HepG2 (cell line): ENCODE data around the gene LITAF. TPM values are rescaled to one million over a fixed set of nuclear protein-coding genes. Genes with fewer than 3 reads are reported as not detected.

ENCODE experiments used
- CCDC6 ChIP-seq: sonication (generic); formaldehyde crosslinking; IDR thresholded peaks from 2 replicates; pipeline ENCODE4 v1.8.1; 2022; ENCODE audit warnings: mild to moderate bottlenecking, missing genetic modification reagents, moderate library complexity
- ERF ChIP-seq: IDR thresholded peaks from 2 replicates; pipeline ENCODE4 v1.6.1; 2018; ENCODE audit warnings: missing biosample characterization, missing genetic modification reagents
- GZF1 ChIP-seq: sonication (generic); formaldehyde crosslinking; IDR thresholded peaks from 2 replicates; pipeline ENCODE4 v1.5.1; 2020; ENCODE audit warnings: mild to moderate bottlenecking, missing genetic modification reagents
- HNRNPUL1 ChIP-seq: fragments of 200-400 bp; formaldehyde crosslinking; IDR thresholded peaks from 2 replicates; pipeline ENCODE4 v1.6.1; 2017; ENCODE audit warnings: low read depth, mild to moderate bottlenecking, low read length, moderate library complexity
- JUND ChIP-seq: sonication (generic); formaldehyde crosslinking; IDR thresholded peaks from 2 replicates; pipeline ENCODE4 v1.8.0; 2022; ENCODE audit warnings: mild to moderate bottlenecking, missing genetic modification reagents
- NCOA2 ChIP-seq: sonication (generic); formaldehyde crosslinking; IDR thresholded peaks from 2 replicates; pipeline ENCODE4 v1.8.0; 2022; ENCODE audit warnings: inconsistent platforms
- NR2F1 ChIP-seq, 2 experiments: fragments of 450-650 bp in 1 of 2; formaldehyde crosslinking in 1 of 2; IDR thresholded peaks; 2 replicates each; pipeline versions ENCODE4 v1.5.0 to v1.6.1; 2016 to 2020; ENCODE audit warnings: mild to moderate bottlenecking in 1 of 2, missing compliant biosample characterization in 1 of 2, missing genetic modification reagents in 1 of 2, moderate library complexity in 1 of 2
- PHF20 ChIP-seq: sonication (generic); formaldehyde crosslinking; IDR thresholded peaks from 2 replicates; pipeline ENCODE4 v1.5.0; 2020; ENCODE audit warnings: mild to moderate bottlenecking, missing genetic modification reagents
- RCOR2 ChIP-seq: IDR thresholded peaks from 2 replicates; pipeline ENCODE4 v1.6.1; 2016; ENCODE audit warnings: missing biosample characterization, missing genetic modification reagents
- SNAPC4 ChIP-seq: sonication (generic); formaldehyde crosslinking; IDR thresholded peaks from 2 replicates; pipeline ENCODE4 v1.4.0; 2020; ENCODE audit warnings: mild to moderate bottlenecking, missing genetic modification reagents
- ZMYM4 ChIP-seq: sonication (generic); formaldehyde crosslinking; IDR thresholded peaks from 2 replicates; pipeline ENCODE4 v1.8.1; 2023; ENCODE audit warnings: mild to moderate bottlenecking, missing genetic modification reagents
- ZNF546 ChIP-seq: sonication (generic); formaldehyde crosslinking; conservative IDR thresholded peaks from 2 replicates; pipeline ENCODE4 v1.8.1; 2023; ENCODE audit warnings: mild to moderate bottlenecking, missing genetic modification reagents
- ZNF564 ChIP-seq: sonication (generic); formaldehyde crosslinking; IDR thresholded peaks from 2 replicates; pipeline ENCODE4 v1.8.1; 2023; ENCODE audit warnings: mild to moderate bottlenecking, missing genetic modification reagents
- ZNF569 ChIP-seq: sonication (generic); formaldehyde crosslinking; IDR thresholded peaks from 2 replicates; pipeline ENCODE4 v1.5.0; 2020; ENCODE audit warnings: mild to moderate bottlenecking, missing genetic modification reagents, moderate library complexity, borderline replicate concordance
- ZNF615 ChIP-seq: sonication (generic); formaldehyde crosslinking; IDR thresholded peaks from 2 replicates; pipeline ENCODE4 v1.5.0; 2020; ENCODE audit warnings: mild to moderate bottlenecking, missing genetic modification reagents, borderline replicate concordance
- ZNF709 ChIP-seq: sonication (generic); formaldehyde crosslinking; IDR thresholded peaks from 2 replicates; pipeline ENCODE4 v1.5.0; 2020; ENCODE audit warnings: mild to moderate bottlenecking, missing genetic modification reagents
- polyA plus RNA-seq, 8 experiments: library from polyadenylated mRNA; depleted of rRNA in 3 of 8; stranded (reverse) in 7 of 8; unstranded in 1 of 8; fragments of >200 nt; fragmentation: Illumina TruSeq in 4 of 8; extraction: Trizol in 4 of 8; gene quantifications; 2 replicates each; pipeline versions ENCODE4 v1.2.1 to v1.2.3, GENCODE V29; 2011 to 2016; ENCODE audit warnings: low read depth in 4 of 8, missing spikeins in 1 of 8, mixed read lengths in 1 of 8; ENCODE audit not compliant: insufficient read depth in 1 of 8
- total RNA-seq, 5 experiments: library from RNA; depleted of rRNA; stranded (reverse); fragments of >200 nt; fragmentation: Illumina TruSeq; extraction: Trizol; gene quantifications; 2 replicates each; pipeline ENCODE4 v1.2.3, GENCODE V29; 2016; ENCODE audit warnings: low read depth in 1 of 5
- TF ChIP-seq, protein P1 (sequence below): sonication (generic); formaldehyde crosslinking; IDR thresholded peaks from 2 replicates; pipeline ENCODE4 v1.4.0; 2020; ENCODE audit warnings: missing genetic modification reagents, borderline replicate concordance

Gene LITAF
- total and polyA plus RNA-seq, 2 of the 13 experiments (the other 11 are each of a cell fraction or from before 2014, with no cell fraction given) = 80.1 to 141 TPM

- TF ChIP-seq ZNF709 (CRISPR knock-in tag) = no peak
- TF ChIP-seq ZNF564 = 0 out of 2 replicates have a peak, but pooled peaks have one; percentile 61
- TF ChIP-seq ZNF569 = no peak
- no peak for TF ChIP-seq ZMYM4 (CRISPR knock-in tag)
- no peak for TF ChIP-seq RCOR2
- TF ChIP-seq ERF = no peak
- TF ChIP-seq NCOA2 (CRISPR knock-in tag) = no peak
- TF ChIP-seq PHF20 (CRISPR knock-in tag) = 0 out of 2 replicates have a peak, but pooled peaks have one; percentile 9
- TF ChIP-seq HNRNPUL1 = no peak
- 0 out of 2 replicates have a peak, but pooled peaks have one; percentile 22 for TF ChIP-seq CCDC6 (CRISPR knock-in tag)
- TF ChIP-seq NR2F1 (CRISPR knock-in tag; IDR thresholded peaks at IDR 0.05) = no peak
- no peak for TF ChIP-seq SNAPC4 (CRISPR knock-in tag)
- no peak for TF ChIP-seq GZF1 (CRISPR knock-in tag)
- TF ChIP-seq ZNF615 (CRISPR knock-in tag) = no peak
- 0 out of 2 replicates have a peak, but pooled peaks have one; percentile 22 for TF ChIP-seq ZNF546 (CRISPR knock-in tag)
- peak; percentile 22; the same call in 1 of the 2 replicates for TF ChIP-seq JUND (CRISPR knock-in tag)
- TF ChIP-seq, protein P1, sequence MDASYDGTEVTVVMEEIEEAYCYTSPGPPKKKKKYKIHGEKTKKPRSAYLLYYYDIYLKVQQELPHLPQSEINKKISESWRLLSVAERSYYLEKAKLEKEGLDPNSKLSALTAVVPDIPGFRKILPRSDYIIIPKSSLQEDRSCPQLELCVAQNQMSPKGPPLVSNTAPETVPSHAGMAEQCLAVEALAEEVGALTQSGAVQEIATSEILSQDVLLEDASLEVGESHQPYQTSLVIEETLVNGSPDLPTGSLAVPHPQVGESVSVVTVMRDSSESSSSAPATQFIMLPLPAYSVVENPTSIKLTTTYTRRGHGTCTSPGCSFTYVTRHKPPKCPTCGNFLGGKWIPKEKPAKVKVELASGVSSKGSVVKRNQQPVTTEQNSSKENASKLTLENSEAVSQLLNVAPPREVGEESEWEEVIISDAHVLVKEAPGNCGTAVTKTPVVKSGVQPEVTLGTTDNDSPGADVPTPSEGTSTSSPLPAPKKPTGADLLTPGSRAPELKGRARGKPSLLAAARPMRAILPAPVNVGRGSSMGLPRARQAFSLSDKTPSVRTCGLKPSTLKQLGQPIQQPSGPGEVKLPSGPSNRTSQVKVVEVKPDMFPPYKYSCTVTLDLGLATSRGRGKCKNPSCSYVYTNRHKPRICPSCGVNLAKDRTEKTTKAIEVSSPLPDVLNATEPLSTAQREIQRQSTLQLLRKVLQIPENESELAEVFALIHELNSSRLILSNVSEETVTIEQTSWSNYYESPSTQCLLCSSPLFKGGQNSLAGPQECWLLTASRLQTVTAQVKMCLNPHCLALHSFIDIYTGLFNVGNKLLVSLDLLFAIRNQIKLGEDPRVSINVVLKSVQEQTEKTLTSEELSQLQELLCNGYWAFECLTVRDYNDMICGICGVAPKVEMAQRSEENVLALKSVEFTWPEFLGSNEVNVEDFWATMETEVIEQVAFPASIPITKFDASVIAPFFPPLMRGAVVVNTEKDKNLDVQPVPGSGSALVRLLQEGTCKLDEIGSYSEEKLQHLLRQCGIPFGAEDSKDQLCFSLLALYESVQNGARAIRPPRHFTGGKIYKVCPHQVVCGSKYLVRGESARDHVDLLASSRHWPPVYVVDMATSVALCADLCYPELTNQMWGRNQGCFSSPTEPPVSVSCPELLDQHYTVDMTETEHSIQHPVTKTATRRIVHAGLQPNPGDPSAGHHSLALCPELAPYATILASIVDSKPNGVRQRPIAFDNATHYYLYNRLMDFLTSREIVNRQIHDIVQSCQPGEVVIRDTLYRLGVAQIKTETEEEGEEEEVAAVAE (CRISPR knock-in tag) = no peak
Observed at GRCh38 chr16:11575223-11575589, 11.5 kb downstream of the LITAF start (continued).
